ENCODE data around the gene DCXR. TPM values are rescaled to one million over a fixed set of nuclear protein-coding genes. Genes with fewer than 3 reads are reported as not detected.

DCXR gene
- total RNA-seq, 1 donor from 2014 or later = 138 TPM

DNA sequence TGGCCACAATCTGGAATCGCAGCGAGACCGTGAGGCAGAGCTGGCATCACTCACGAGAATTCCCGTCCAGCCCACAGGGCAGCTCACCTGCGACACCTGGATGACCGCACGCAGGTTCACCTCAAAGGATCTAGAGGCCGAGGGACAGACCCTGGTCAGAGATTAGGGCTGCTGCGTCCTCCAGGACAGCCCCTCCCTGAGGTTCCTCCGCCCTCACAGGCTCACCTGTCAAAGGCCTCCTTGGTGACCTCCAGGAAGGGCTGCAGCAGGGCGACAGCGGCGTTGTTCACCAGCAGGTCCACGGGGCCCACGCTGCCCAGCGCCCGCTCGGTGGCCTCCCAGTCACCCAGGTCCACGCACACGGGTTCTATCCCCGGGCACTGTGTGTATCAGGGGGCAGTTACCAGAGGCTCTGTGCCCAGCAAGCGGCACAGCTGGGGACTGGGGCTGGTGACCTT, 834 bp downstream of the DCXR start:
- Mint-ChIP-seq H3K4me1 (ENCODE audit: low read depth) (peaks cover 13% of the 10 kb centered on the region), H3K4me3 (ENCODE audit: low read depth) (peak overlapping the region; percentile 75), H3K27me3 (ENCODE audit: low read depth) (no peaks in the 10 kb centered on the region), H3K36me3 (ENCODE audit: low read depth) (peaks cover 18% of the 10 kb centered on the region), H3K9me3 (no peaks in the 10 kb centered on the region), H3K27ac (no peak overlapping the region)
- intact Hi-C loops (cut with micrococcal nuclease) = loop anchor here (1.0 to 10.0 kb wide), 2 partner anchors 13 to 378 kb away; partner anchors contain the start of genes HEXD, LRRC45 and OGFOD3
- no peak for DNase-seq (ENCODE audit: low spot score)

DNA sequence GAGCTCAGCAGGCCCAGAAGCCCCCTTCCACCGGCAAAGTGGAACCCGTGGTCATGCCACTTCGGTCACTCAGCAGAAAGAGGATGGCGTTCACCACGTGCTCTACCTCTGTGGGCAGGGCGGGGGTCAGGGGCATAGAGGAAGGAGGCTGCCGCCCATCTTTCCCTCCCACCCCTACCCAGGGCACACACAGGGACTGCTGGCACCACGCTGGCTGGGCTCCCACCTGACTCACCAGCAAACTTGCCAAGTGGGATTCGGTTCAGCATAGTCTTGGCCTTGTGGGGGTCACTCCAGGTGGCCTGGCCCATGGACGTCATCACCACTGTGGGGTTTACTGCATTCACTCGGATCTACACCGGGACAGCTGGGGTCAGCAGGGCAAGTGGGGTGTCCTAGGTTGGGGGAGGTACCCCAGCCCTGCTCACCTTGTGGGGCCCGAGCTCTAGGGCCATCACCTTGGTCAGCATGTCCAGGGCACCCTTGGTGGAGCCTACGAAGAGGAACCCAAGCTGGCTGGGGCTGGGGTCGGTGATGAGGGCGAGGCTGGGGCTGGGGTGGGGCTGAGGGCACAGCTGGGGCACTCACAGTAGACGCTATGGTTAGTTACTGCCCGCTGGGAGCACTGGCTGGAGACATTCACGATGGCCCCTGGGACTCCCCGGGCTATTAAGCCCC, 1.4 kb downstream of the DCXR start:
- no peaks in the 10 kb centered on the region for H3K9me3 Mint-ChIP-seq
- H3K36me3 Mint-ChIP-seq (ENCODE audit: low read depth) = peaks cover 18% of the 10 kb centered on the region
- H3K27ac Mint-ChIP-seq = no peak overlapping the region
- no peak for DNase-seq (ENCODE audit: low spot score)
- H3K27me3 Mint-ChIP-seq (ENCODE audit: low read depth) = no peaks in the 10 kb centered on the region
- intact Hi-C loops (cut with micrococcal nuclease) = loop anchor here (10.0 kb wide), 1 partner anchor 379 kb away; the partner anchor contains the start of genes HEXD and OGFOD3
- peak overlapping the region; percentile 75 for H3K4me3 Mint-ChIP-seq (ENCODE audit: low read depth)
- H3K4me1 Mint-ChIP-seq (ENCODE audit: low read depth) = peaks cover 13% of the 10 kb centered on the region

DNA sequence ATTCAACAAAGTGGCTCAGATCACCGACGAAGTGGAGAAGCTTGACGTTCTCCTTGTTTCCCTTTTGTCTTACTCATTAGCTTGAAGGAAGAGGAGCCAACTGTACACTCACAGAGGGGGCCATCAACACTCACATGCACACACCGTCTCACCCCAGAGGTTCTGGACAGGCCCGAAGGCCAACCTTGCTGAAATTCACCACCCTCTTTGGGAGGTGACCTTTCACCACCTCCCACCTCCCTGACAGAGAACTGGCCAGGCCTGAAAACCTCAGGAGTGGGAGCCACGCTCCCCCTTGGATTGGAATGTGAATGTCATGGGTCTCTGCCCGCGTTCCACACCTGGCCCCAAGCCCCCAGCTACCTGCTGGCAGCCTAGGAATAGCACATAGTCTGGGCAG, 2.0 kb downstream of the DCXR start:
- H3K27me3 Mint-ChIP-seq (ENCODE audit: low read depth) = no peaks in the 10 kb centered on the region
- H3K4me1 Mint-ChIP-seq (ENCODE audit: low read depth) = peaks cover 13% of the 10 kb centered on the region
- H3K36me3 Mint-ChIP-seq (ENCODE audit: low read depth) = peaks cover 18% of the 10 kb centered on the region
- H3K9me3 Mint-ChIP-seq = no peaks in the 10 kb centered on the region
- intact Hi-C loops (cut with micrococcal nuclease) = loop anchor here (10.0 kb wide), 1 partner anchor 379 kb away; the partner anchor contains the start of genes HEXD and OGFOD3
- DNase-seq (ENCODE audit: low spot score) = no peak
- peak overlapping the region; percentile 75 for H3K4me3 Mint-ChIP-seq (ENCODE audit: low read depth)
- H3K27ac Mint-ChIP-seq = peak overlapping the region; percentile 2

DNA sequence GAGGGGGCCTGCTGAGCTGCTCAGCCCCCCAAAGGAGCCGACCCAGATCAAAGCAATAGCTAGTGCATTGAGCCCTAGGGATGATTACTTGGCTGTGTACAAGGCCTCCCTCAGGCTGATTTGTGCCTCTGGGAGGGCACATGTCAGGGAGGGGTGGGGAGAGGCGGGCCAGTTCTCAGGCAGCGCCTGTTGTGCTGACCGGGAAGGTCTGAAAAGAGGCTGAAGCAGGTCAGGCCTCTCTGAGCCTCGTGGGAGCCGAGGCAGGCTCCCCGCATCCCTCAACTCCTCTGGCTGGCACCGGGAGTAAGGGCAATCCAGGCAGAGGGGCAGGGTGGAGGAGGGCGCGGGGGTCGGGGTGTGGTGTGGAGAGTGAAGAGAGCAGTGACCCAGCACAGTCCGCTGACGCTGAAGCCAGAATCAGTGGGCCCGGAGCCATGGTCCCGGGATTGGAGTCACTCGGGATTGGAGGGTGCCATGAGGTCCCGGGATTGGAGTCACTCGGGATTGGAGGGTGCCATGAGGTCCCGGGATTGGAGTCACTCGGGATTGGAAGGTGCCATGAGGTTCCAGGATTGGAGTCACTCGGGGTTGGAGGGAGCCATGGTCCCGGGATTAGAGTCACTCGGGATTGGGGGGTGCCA, 3.0 kb downstream of the DCXR start:
- Mint-ChIP-seq H3K4me3 (ENCODE audit: low read depth) (peak overlapping the region; percentile 31), H3K36me3 (ENCODE audit: low read depth) (peaks cover 22% of the 10 kb centered on the region), H3K27me3 (ENCODE audit: low read depth) (no peaks in the 10 kb centered on the region), H3K4me1 (ENCODE audit: low read depth) (peaks cover 15% of the 10 kb centered on the region), H3K27ac (no peak overlapping the region), H3K9me3 (no peaks in the 10 kb centered on the region)
- intact Hi-C loops (cut with micrococcal nuclease) = loop anchor here (10.0 kb wide), 1 partner anchor 380 kb away; the partner anchor contains the start of genes HEXD and OGFOD3
- DNase-seq (ENCODE audit: low spot score) = no peak

DNA sequence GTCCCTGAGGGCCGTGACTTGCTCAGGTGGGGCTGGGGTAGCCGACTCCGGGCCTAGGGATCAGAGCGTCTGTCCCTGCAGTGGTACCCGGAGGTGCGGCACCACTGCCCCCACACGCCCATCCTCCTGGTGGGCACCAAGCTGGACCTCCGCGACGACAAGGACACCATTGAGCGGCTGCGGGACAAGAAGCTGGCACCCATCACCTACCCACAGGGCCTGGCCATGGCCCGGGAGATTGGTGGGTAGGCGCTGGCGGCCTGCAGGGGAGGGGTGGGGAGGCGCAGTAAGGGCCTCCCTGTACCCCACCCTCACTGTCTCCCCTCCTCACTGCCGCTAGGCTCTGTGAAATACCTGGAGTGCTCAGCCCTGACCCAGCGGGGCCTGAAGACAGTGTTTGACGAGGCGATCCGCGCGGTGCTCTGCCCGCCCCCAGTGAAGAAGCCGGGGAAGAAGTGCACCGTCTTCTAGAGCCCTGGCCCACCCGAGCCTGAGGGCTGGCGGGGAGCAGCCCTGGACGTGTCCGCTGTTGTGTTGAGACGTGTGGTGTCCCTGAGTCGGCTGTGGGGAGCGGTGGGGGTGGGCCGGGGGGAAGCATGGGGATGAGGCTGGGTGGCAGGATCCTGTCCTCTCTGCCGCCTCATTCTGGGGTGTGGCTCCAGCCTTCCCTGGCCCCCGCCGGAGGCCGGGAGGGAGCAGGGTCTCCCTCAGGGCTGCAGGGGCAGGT, 4.0 kb downstream of the DCXR start:
- H3K27ac Mint-ChIP-seq = no peak overlapping the region
- no peaks in the 10 kb centered on the region for H3K27me3 Mint-ChIP-seq (ENCODE audit: low read depth)
- no peaks in the 10 kb centered on the region for H3K9me3 Mint-ChIP-seq
- intact Hi-C loops (cut with micrococcal nuclease) = loop anchor here (10.0 kb wide), 1 partner anchor 381 kb away; the partner anchor contains the start of genes HEXD and OGFOD3
- DNase-seq (ENCODE audit: low spot score) = no peak
- peaks cover 12% of the 10 kb centered on the region for H3K4me1 Mint-ChIP-seq (ENCODE audit: low read depth)
- H3K36me3 Mint-ChIP-seq (ENCODE audit: low read depth) = peaks cover 22% of the 10 kb centered on the region
- peak overlapping the region; percentile 13 for H3K4me3 Mint-ChIP-seq (ENCODE audit: low read depth)

DNA sequence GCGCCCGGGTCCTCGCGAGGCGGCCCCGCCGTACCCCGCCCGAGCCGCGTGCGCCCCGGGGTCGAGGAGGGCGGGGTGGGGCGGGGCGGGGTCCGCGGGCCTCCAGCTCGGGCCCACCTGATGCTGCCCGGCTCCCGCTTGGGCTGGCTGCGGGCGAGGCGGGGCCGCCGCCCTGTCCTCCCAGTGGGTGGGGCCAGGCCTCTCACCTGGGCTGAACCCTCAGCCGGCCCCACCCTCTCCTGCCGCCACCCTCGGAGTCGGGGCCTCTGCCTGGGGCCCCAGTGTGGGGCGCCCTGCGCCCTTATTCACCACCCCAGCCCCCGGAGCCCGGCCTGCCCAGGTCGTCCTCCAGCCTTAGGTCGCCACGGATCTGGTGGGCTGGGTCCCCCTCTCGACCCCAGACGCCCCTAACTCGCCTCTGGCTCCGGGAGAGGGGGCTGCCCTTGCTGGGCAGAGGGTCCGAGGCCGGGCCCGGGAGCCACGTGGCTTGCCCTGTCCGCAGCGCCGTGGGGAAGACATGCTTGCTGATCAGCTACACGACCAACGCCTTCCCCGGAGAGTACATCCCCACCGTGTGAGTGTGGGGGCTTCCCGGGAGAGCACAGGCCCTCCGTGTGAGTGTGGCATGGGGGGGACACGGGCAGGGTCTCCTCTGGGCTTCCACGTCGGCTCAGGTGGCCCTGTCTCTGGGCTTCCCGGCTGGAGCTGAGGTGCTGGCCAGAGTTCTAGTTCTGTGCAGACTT, 5.4 kb downstream of the DCXR start:
- Mint-ChIP-seq H3K27me3 (ENCODE audit: low read depth) (no peaks in the 10 kb centered on the region), H3K27ac (no peak overlapping the region), H3K4me1 (ENCODE audit: low read depth) (peaks cover 7% of the 10 kb centered on the region), H3K36me3 (ENCODE audit: low read depth) (peaks cover 22% of the 10 kb centered on the region), H3K4me3 (ENCODE audit: low read depth) (peak overlapping the region; percentile 72), H3K9me3 (no peaks in the 10 kb centered on the region)
- DNase-seq (ENCODE audit: low spot score) = peak; percentile 44
- intact Hi-C loops (cut with micrococcal nuclease) = loop anchor here (10.0 kb wide), 1 partner anchor 383 kb away; the partner anchor contains the start of genes HEXD and OGFOD3

DNA sequence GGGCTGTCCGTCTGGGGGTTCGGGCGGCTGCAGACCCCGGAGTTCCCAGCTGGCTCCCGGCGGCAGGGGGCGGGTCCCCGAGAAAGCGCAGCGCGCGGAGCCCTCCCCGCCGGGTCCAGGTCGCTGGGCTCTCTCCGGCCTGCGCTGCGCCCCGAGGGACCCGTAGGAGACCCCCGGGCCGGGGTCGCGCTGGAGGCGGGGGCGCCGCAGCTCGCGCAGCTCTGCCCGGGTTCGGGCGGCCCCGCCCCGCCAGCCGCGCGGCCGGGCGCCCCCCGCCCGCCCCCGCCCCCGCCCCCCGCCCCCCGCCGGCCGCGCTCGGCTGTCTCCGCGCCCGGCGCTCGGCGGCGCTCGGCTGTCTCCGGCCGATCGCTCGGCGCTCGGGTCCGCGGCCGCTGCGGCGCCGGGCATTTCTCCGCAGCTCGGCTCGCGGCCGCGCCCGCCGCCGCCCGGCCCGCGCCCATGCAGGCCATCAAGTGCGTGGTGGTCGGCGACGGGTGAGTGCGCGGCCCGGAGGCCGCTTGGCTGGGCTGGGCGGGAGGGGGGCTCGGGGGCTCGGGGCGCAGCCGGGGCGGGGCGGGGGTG, 6.1 kb downstream of the DCXR start, which contains the start of gene RAC3:
Gene RAC3 (plus strand): TSS at position 376 of the 582 bp plus-strand sequence. CDS start 84 bp downstream, at position 460.
- H3K27ac Mint-ChIP-seq = peak within 1 kb of the TSS; percentile 84
- DNase-seq (ENCODE audit: low spot score) = no peak
- peaks cover 7% of the 10 kb centered on the region for H3K4me1 Mint-ChIP-seq (ENCODE audit: low read depth)
- H3K9me3 Mint-ChIP-seq = no peaks in the 10 kb centered on the region
- intact Hi-C loops (cut with micrococcal nuclease) = loop anchor here (10.0 kb wide), 1 partner anchor 383 kb away; the partner anchor contains the start of genes HEXD and OGFOD3
- H3K27me3 Mint-ChIP-seq (ENCODE audit: low read depth) = no peaks in the 10 kb centered on the region
- H3K4me3 Mint-ChIP-seq (ENCODE audit: low read depth) = peak within 1 kb of the TSS; percentile 86
- peaks cover 22% of the 10 kb centered on the region for H3K36me3 Mint-ChIP-seq (ENCODE audit: low read depth)

DNA sequence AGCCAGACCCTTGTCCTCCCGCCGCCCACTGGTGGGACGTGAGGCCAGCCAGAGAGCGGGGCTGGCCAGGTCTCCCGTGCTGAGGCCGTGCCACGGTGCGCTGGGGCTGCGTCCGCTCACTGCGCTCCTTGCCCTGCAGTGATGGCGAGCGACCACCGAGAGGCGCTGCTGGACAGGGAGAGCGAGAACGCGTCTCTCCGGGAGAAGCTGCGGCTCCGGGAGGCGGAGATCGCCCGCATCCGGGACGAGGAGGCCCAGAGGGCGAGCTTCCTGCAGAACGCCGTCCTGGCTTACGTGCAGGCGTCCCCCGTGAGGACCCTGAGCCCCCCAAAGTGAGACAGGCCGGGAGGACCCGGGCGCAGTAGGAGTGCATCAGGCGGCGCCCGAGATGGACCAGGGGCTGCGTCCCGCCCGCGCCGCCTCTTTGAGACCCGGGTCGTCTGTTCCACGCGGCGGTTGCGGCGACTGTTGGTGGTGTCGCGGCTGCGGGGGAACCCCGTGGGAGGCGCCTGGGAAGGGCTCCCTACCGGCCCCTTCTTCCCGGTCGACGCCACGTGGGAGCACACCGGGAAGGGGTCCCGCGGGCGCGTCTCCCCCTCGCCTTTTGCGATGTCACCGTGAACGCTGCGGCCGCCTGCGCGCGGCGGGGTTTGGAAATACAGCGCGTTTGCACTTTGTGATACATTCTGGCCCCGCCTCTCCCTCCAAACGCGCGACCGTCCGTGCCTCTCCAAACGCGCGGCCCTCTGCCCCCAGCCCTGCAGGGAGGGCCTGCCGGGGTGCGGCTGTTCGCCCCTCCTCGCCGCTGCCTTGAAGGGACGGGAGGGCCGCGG, 6.8 kb downstream of the DCXR start:
- peaks cover 17% of the 10 kb centered on the region for H3K36me3 Mint-ChIP-seq (ENCODE audit: low read depth)
- peak overlapping the region; percentile 86 for H3K4me3 Mint-ChIP-seq (ENCODE audit: low read depth)
- DNase-seq (ENCODE audit: low spot score) = peak; percentile 81
- H3K4me1 Mint-ChIP-seq (ENCODE audit: low read depth) = peaks cover 9% of the 10 kb centered on the region
- intact Hi-C loops (cut with micrococcal nuclease) = loop anchor here (1.0 to 10.0 kb wide), 2 partner anchors 124 to 384 kb away; partner anchors contain the start of genes HEXD and OGFOD3
- H3K9me3 Mint-ChIP-seq = no peaks in the 10 kb centered on the region
- no peaks in the 10 kb centered on the region for H3K27me3 Mint-ChIP-seq (ENCODE audit: low read depth)
- peak overlapping the region; percentile 84 for H3K27ac Mint-ChIP-seq

DNA sequence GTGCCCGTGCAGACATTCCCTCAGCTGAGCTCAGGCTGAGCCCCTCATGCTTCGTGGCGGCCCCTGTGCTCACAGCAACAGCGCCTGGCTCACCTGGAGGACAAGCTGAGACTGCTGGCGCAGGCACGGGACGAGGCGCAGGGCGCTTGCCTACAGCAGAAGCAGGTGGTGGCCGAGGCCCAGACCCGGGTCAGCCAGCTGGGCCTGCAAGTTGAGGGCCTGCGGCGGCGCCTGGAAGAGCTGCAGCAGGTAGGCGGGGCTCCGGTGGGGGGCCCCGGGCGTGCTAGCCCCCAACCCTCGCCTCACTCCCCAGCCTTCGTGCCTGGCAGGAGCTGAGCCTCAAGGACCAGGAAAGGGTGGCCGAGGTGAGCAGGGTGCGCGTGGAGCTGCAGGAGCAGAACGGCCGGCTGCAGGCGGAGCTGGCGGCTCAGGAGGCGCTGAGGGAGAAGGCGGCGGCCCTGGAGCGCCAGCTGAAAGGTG, 7.5 kb downstream of the DCXR start:
- H3K27ac Mint-ChIP-seq = no peak overlapping the region
- H3K4me1 Mint-ChIP-seq (ENCODE audit: low read depth) = peaks cover 5% of the 10 kb centered on the region
- H3K36me3 Mint-ChIP-seq (ENCODE audit: low read depth) = peaks cover 10% of the 10 kb centered on the region
- H3K9me3 Mint-ChIP-seq = no peaks in the 10 kb centered on the region
- H3K27me3 Mint-ChIP-seq (ENCODE audit: low read depth) = no peaks in the 10 kb centered on the region
- intact Hi-C loops (cut with micrococcal nuclease) = loop anchor here (1.0 to 10.0 kb wide), 3 partner anchors 124 to 385 kb away; partner anchors contain the start of genes HEXD and OGFOD3
- no peak overlapping the region for H3K4me3 Mint-ChIP-seq (ENCODE audit: low read depth)
- no peak for DNase-seq (ENCODE audit: low spot score)

DNA sequence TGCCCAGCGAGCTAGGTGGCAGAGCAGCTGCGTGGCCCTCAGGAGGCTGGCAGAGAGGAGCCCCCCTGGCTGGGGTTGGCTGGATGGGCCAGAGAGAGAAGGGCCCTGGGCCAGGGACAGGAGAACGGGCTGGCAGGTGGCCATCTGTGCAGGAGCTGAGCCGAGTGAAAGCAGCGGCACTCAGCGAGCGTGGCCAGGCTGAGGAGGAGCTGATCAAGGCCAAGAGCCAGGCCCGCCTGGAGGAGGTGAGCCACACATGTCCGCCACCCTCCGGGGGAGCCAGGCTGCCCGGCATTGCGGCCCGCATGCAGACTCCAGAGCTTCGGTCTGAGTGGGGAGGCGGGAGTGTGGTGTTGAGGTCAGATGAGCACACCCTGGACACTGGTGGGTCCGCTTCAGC, 8.1 kb downstream of the DCXR start:
- Mint-ChIP-seq H3K27ac (no peak overlapping the region), H3K9me3 (no peaks in the 10 kb centered on the region), H3K4me1 (ENCODE audit: low read depth) (peaks cover 5% of the 10 kb centered on the region), H3K4me3 (ENCODE audit: low read depth) (peak overlapping the region; percentile 66), H3K36me3 (ENCODE audit: low read depth) (peaks cover 8% of the 10 kb centered on the region), H3K27me3 (ENCODE audit: low read depth) (no peaks in the 10 kb centered on the region)
- no peak for DNase-seq (ENCODE audit: low spot score)
- intact Hi-C loops (cut with micrococcal nuclease) = loop anchor here (10.0 kb wide), 1 partner anchor 205 kb away; no protein-coding TSS in a partner anchor

DNA sequence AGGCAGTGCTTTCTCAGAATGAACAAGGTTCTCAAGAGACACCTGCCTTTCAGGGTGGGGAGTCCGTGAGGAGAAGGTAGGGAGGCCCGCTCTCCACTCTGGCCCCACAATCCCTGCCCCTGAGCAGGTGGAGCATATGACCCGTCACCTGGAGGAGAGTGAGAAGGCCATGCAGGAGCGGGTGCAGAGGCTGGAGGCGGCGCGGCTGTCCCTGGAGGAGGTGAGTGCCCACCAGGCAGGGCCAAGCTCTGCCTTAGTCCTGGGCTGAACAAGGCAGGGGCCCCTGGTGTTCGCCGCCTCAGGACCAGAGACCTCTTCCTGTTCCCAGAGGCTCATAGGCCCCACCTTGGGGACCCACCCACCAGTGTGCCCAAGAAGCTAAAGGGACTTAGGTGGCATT, 8.5 kb downstream of the DCXR start:
- intact Hi-C loops (cut with micrococcal nuclease) = loop anchor here (10.0 kb wide), 1 partner anchor 206 kb away; no protein-coding TSS in a partner anchor
- peaks cover 9% of the 10 kb centered on the region for H3K4me1 Mint-ChIP-seq (ENCODE audit: low read depth)
- H3K4me3 Mint-ChIP-seq (ENCODE audit: low read depth) = no peak overlapping the region

More for the DNA sequence above, 8.5 kb downstream of the DCXR start:
- Mint-ChIP-seq H3K36me3 (ENCODE audit: low read depth) (peaks cover 4% of the 10 kb centered on the region), H3K9me3 (no peaks in the 10 kb centered on the region), H3K27ac (no peak overlapping the region), H3K27me3 (ENCODE audit: low read depth) (no peaks in the 10 kb centered on the region)
- no peak for DNase-seq (ENCODE audit: low spot score)

Data from activated T-helper 2 cell treated with anti-CD3 and anti-CD28 coated beads, Interferon-gamma antibody, Interleukin-2, Interleukin-4, amounts not matched to agents 10 μg/mL and 5 μg/mL and 100 μg/mL, durations not matched to agents 14 hours and 24 hours and 36 hours (primary cell).